Epithelial cell of prostate (primary cell): ENCODE results near the gene SBF2.

ENCODE experiments used
- DNase-seq: peaks from one replicate; pipeline ENCODE4 v3.0.0-alpha.2; 2011; ENCODE audit warnings: low read depth, low spot score
- H3K27ac ChIP-seq: fragments of 450-650 bp; 2 replicates; pipeline ENCODE4 v1.5.1; 2017; ENCODE audit warnings: mild to moderate bottlenecking

SBF2 gene

GRCh38 chr11:9838961-9839360, 455.1 kb downstream of the SBF2 start:
- DNase-seq = peak; percentile 73
- peak overlapping the region; percentile 64 for H3K27ac ChIP-seq

- peak overlapping the region; percentile 64 for H3K27ac ChIP-seq
- no peak for DNase-seq
These were observed 455.8 kb downstream of the SBF2 start for GRCh38 chr11:9838229-9838628.

- no peak overlapping the region for H3K27ac ChIP-seq
- DNase-seq = no peak
These were observed 459.7 kb downstream of the SBF2 start for GRCh38 chr11:9834291-9834690.

- no peak for DNase-seq
These were observed 462.9 kb downstream of the SBF2 start for GRCh38 chr11:9831122-9831521.

GRCh38 chr11:9827708-9828107, 466.3 kb downstream of the SBF2 start:
- DNase-seq = no peak
- no peak overlapping the region for H3K27ac ChIP-seq

More at GRCh38 chr11:9831122-9831521, 462.9 kb downstream of the SBF2 start:
- no peak overlapping the region for H3K27ac ChIP-seq

GRCh38 chr11:9826390-9826789, 467.6 kb downstream of the SBF2 start:
- DNase-seq = no peak
- H3K27ac ChIP-seq = no peak overlapping the region

- DNase-seq = no peak
- peak overlapping the region; percentile 79 for H3K27ac ChIP-seq
These were observed 468.1 kb downstream of the SBF2 start for GRCh38 chr11:9825895-9826294.

- peak overlapping the region; percentile 79 for H3K27ac ChIP-seq
- peak; percentile 59 for DNase-seq
These were observed 468.7 kb downstream of the SBF2 start for GRCh38 chr11:9825315-9825714.

- peak overlapping the region; percentile 79 for H3K27ac ChIP-seq
- peak; percentile 31 for DNase-seq
These were observed 470.1 kb downstream of the SBF2 start for GRCh38 chr11:9823887-9824385.

GRCh38 chr11:9823439-9823838, 470.6 kb downstream of the SBF2 start:
- DNase-seq = no peak
- peak overlapping the region; percentile 79 for H3K27ac ChIP-seq

- DNase-seq = no peak
These were observed 472.8 kb downstream of the SBF2 start for GRCh38 chr11:9821008-9821752.

GRCh38 chr11:9820260-9820659, 473.8 kb downstream of the SBF2 start:
- peak overlapping the region; percentile 62 for H3K27ac ChIP-seq
- DNase-seq = no peak

More at GRCh38 chr11:9821008-9821752, 472.8 kb downstream of the SBF2 start:
- peak overlapping the region; percentile 62 for H3K27ac ChIP-seq

- H3K27ac ChIP-seq = no peak overlapping the region
- DNase-seq = no peak
These were observed 476.8 kb downstream of the SBF2 start for GRCh38 chr11:9817191-9817590.

- H3K27ac ChIP-seq = peak overlapping the region; percentile 40
- DNase-seq = peak; percentile 79
These were observed 478.4 kb downstream of the SBF2 start for GRCh38 chr11:9815486-9816136.

- no peak overlapping the region for H3K27ac ChIP-seq
- no peak for DNase-seq
These were observed 479.9 kb downstream of the SBF2 start for GRCh38 chr11:9814108-9814507.

- no peak for DNase-seq
These were observed 485.1 kb downstream of the SBF2 start for GRCh38 chr11:9808943-9809342.

GRCh38 chr11:9806946-9807687, 486.9 kb downstream of the SBF2 start:
- DNase-seq = no peak
- H3K27ac ChIP-seq = no peak overlapping the region

More at GRCh38 chr11:9808943-9809342, 485.1 kb downstream of the SBF2 start:
- H3K27ac ChIP-seq = no peak overlapping the region

GRCh38 chr11:9804419-9804902, 489.6 kb downstream of the SBF2 start:
- DNase-seq = no peak
- peak overlapping the region; percentile 97 for H3K27ac ChIP-seq

- H3K27ac ChIP-seq = peak overlapping the region; percentile 97
- DNase-seq = no peak
These were observed 490.2 kb downstream of the SBF2 start for GRCh38 chr11:9803685-9804418.
